Lower lobe of right lung (tissue), 2 donors: Measurements from ENCODE around the gene ANKRD10. TPM values are rescaled to one million over a fixed set of nuclear protein-coding genes. Genes with fewer than 3 reads are reported as not detected.
A peak's percentile ranks its signal among the peaks of the same experiment; 100 is the strongest.

ENCODE experiments used
- ATAC-seq, 2 donors: fragments of 200-7000 bp; cut with Tn5 transposase; one replicate each; pipeline ENCODE4 v1.9.1; 2020 to 2022; ENCODE audit warnings: mild to moderate bottlenecking in 2 of 2, moderate library complexity in 2 of 2
- DNase-seq: peaks from one replicate; pipeline ENCODE4 v3.0.0-alpha.2; 2020
- H3K27ac ChIP-seq: fragments of 200-600 bp; one replicate; pipeline ENCODE4 v1.8.0; 2022
- H3K27me3 ChIP-seq: fragments of 200-600 bp; one replicate; pipeline ENCODE4 v1.8.0; 2022; ENCODE audit warnings: low read depth
- H3K36me3 ChIP-seq: fragments of 200-600 bp; one replicate; pipeline ENCODE4 v1.8.0; 2022; ENCODE audit warnings: mild to moderate bottlenecking
- H3K4me1 ChIP-seq: fragments of 200-600 bp; one replicate; pipeline ENCODE4 v1.8.0; 2022
- H3K4me3 ChIP-seq: fragments of 200-600 bp; one replicate; pipeline ENCODE4 v1.8.0; 2022; ENCODE audit warnings: mild to moderate bottlenecking
- H3K9me3 ChIP-seq: fragments of 200-600 bp; one replicate; pipeline ENCODE4 v1.8.0; 2022
- intact Hi-C: fragments of 100-400 bp; cut with DNase I; formaldehyde crosslinking; loops from one replicate; pipeline ENCODE4 v1.11.0; 2022
- total RNA-seq: library from RNA; stranded (reverse); fragmentation: NEBNext Ultra II Directional; extraction: Animal tissue kit (Norgen Biotek cat#: 25700); gene quantifications from one replicate; pipeline ENCODE4 v1.2.1, GENCODE V29; 2021
- TF ChIP-seq, protein P1 (sequence below): fragments of 200-600 bp; IDR thresholded peaks from one replicate; pipeline ENCODE4 v1.8.0; 2022; ENCODE audit warnings: antibody characterized with exemption, mild to moderate bottlenecking
- donor health status: DM: no; HTN: yes; CAD: no; lungs with severe emphysema.

The ANKRD10 gene
- total RNA-seq, 1 donor from 2014 or later = 132 TPM

DNA sequence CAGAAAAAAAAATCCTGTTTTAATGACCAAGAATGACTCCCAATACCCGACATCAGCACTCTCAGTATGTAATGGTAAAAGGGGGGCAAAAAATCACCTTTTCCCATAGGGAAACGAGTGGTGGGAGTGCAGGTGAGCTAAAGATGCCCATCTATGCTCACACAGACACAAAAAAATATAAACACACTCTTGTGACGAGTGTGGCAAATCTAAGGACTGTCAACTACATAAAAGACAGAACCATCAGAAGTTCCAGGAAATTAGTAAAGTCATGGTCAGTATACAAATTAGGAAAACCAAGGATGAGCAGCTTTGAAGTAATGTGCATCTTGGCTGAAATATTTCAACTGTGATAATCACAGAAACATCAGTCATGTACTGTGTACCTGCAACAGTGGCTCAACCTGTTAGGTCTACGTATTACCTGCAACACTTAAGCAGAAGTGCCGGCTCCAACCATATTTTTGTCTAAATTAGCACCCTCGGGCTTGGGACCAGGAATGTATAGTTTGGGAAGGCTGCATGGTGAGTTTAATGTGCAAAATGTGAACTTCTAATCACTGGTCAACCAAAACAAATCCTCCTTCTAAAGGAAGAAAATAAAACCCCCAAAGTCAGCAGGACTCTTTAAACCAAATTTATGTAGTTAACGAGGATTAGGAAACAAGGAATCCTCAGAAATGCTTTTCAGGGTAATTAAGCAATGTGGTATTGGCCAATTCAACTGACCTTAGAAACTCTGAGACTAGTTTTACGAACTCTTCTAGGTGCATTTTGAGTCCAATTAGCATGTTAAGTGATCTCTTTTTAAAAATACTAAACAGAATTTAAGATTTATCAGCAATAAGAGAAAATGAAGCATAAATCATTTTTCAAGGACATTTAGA lies 24.3 kb downstream of the ANKRD10 start:
- DNase-seq = no peak
- no peaks in the 10 kb centered on the region for H3K9me3 ChIP-seq
- no peak overlapping the region for H3K4me3 ChIP-seq
- H3K27ac ChIP-seq = no peak overlapping the region
- peaks cover 45% of the 10 kb centered on the region for H3K36me3 ChIP-seq
- H3K4me1 ChIP-seq = no peaks in the 10 kb centered on the region
- ATAC-seq = no peak
- H3K27me3 ChIP-seq = no peaks in the 10 kb centered on the region
- intact Hi-C loops = no loop called here
- TF ChIP-seq, protein P1, sequence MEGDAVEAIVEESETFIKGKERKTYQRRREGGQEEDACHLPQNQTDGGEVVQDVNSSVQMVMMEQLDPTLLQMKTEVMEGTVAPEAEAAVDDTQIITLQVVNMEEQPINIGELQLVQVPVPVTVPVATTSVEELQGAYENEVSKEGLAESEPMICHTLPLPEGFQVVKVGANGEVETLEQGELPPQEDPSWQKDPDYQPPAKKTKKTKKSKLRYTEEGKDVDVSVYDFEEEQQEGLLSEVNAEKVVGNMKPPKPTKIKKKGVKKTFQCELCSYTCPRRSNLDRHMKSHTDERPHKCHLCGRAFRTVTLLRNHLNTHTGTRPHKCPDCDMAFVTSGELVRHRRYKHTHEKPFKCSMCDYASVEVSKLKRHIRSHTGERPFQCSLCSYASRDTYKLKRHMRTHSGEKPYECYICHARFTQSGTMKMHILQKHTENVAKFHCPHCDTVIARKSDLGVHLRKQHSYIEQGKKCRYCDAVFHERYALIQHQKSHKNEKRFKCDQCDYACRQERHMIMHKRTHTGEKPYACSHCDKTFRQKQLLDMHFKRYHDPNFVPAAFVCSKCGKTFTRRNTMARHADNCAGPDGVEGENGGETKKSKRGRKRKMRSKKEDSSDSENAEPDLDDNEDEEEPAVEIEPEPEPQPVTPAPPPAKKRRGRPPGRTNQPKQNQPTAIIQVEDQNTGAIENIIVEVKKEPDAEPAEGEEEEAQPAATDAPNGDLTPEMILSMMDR = no peak

DNA sequence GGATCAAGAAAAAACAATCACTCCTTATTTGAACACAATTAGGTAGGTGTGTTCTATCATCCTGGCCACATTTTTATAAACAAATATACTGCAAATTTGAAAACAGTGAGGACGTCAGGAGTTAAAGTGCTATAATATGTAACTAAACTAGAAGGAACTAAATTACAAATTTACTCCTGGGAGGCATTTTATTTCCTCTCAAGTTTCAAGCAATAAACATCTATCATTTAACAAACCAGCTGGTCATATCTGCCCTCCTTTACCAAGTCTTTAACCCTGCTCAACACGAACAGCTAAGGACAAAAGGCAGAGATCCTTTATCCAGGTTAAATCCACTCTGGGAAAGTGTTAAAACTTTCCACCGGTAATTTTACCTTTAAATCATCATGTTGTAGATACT lies 26.5 kb downstream of the ANKRD10 start:
- intact Hi-C loops = no loop called here
- TF ChIP-seq, protein P1 = no peak
- ATAC-seq (no peak), DNase-seq (no peak)
- H3K27ac ChIP-seq = no peak overlapping the region
- no peaks in the 10 kb centered on the region for H3K9me3 ChIP-seq
- peaks cover 26% of the 10 kb centered on the region for H3K36me3 ChIP-seq
- H3K4me1 ChIP-seq = no peaks in the 10 kb centered on the region
- H3K4me3 ChIP-seq = no peak overlapping the region
- no peaks in the 10 kb centered on the region for H3K27me3 ChIP-seq

DNA sequence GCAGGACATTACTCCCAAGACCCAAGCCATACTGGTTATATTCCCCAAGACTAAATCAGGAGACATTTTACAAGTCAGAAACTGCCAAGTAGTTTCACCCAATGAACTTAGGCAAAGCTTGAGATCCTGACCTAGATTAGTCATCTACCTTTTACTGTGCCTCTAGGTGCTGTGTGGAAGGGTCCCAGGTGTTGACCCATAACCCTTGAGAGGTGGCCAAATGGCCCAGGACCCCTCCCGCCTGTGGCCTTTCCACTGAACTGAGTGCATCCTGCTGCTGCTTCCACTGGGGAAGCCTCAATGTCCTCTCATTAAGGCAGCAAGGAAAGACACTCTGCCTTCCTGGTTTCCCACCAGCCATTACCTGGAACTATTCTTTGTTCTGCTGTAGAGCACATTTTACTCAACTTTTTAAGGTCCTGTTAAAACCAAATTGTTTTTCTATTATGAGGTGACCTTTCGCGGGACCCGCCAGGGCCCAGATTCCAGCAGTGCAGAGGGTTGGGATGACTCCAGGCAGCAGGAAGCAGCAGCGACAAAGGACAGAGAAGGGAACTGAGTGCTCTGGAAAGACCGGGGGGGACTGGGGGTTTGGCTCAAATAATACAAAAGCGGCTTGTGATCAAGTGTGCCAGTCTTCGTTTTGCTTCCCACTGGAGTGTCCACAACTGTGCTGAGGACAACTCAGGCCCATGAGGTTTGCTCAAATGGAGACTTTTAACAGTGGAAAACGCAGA lies 27.1 kb downstream of the ANKRD10 start:
- DNase-seq = no peak

DNA sequence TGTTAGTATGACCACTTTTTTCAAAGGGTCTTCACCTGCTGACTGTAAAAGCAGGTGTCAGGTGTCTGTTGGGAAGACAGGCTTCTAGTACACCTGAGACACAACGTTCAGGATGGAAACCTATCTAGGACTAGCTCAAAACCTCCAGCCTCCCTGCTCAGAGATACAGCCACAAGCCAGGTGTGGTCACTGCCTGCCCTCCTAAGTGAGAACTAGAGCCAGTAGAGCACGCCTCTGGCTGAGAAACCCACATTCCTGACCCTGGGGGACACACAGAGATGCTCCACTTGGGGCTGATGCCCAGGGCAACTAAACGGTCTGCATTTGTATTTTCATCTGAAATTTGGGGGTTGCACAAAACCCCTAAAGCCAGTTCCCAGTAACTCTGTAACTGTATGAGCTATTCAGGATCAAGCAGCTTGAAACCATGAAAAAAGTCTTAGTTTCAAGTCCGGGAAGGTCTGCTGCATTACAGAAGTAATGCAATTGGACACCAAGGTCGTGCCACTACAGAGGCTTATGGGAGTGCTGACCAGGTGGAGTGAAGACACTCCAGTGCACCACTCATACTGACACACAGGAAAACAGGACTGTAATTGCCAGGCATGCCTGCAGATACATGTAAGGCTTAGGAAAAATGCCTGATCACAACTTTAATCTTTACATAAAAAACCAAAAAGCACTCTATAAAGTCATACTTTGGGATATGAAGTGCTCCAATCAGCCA lies 27.8 kb downstream of the ANKRD10 start:
- Histone ChIP-seq H3K4me1 (no peaks in the 10 kb centered on the region), H3K36me3 (peaks cover 13% of the 10 kb centered on the region), H3K27ac (no peak overlapping the region), H3K27me3 (no peaks in the 10 kb centered on the region), H3K4me3 (no peak overlapping the region), H3K9me3 (no peaks in the 10 kb centered on the region)
- DNase-seq (no peak), ATAC-seq (no peak)
- TF ChIP-seq, protein P1 = no peak
- intact Hi-C loops = no loop called here

More for the DNA sequence above, 27.1 kb downstream of the ANKRD10 start:
- intact Hi-C loops = no loop called here
- Histone ChIP-seq H3K4me3 (no peak overlapping the region), H3K9me3 (no peaks in the 10 kb centered on the region), H3K27me3 (no peaks in the 10 kb centered on the region), H3K4me1 (no peaks in the 10 kb centered on the region), H3K27ac (no peak overlapping the region), H3K36me3 (peaks cover 20% of the 10 kb centered on the region)
- ATAC-seq = peak; percentile 32 to 42
- TF ChIP-seq, protein P1 = no peak
